Stimulated activated CD8-positive, alpha-beta memory T cell treated with anti-CD3 and anti-CD28 coated beads, Interleukin-12 subunit alpha, Interleukin-12 subunit beta, amount 100 ng/mL, for 24 hours (primary cell): ENCODE results near the gene PBLD.

Experiments used
- DNase-seq: peaks from one replicate; pipeline ENCODE4 v3.0.0-alpha.2; 2020; ENCODE audit errors: extremely low read depth

Gene PBLD

DNA sequence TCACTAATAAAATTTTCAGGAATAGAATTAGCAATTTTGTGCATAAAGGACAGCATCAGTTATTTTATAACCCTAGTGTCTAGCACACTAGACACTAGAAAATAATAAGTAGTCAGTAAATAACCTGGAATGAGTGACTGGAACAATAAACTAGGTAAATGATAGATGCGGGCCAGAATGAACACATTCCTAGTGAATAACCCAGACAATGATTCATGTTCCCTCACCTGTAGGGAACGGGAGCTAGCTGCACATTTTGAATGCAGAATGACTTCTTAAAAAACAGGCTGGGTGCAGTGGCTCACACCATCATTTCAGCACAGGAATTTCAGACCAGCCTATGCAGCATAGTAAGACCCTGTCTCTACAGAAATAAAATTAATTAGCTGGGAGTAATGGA is 97.6 kb downstream of the PBLD start:
- DNase-seq: no peak

DNA sequence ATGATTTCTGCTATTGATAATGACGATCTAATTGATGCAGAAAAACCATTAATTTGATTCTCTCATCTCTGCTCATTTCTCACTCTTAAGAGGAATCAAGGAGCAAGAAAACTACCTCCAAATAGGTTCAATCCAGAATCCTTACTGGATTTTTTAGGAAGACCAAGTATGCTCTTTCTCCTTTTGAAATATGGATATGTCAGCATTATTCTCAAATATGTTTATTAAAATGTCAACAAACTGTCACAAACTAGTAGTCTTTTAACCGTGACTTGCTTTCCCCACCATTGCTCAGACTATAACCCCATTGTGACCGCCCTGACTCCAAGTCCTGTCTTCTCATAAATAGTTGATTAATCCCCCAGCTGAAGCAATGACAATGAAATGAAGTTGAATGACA is 99.7 kb downstream of the PBLD start:
- no peak for DNase-seq
